Measurements from ENCODE around the gene AP2S1.
A peak's percentile ranks its signal among the peaks of the same experiment; 100 is the strongest.
"Not testable (repeated sequence)": the region's sequence is repeated elsewhere in the genome, so short reads cannot be mapped to it uniquely, and the experiment has no call there.

AP2S1 gene

GRCh38 chr19:46806656-46807055 is 44.0 kb downstream of the AP2S1 start:
- no peak for DNase-seq (ENCODE audit: low read depth in 2 of 2)

- DNase-seq (ENCODE audit: low read depth in 2 of 2), result not testable (repeated sequence)
Observed at GRCh38 chr19:46804432-46804831, 46.2 kb downstream of the AP2S1 start.

- no peak for DNase-seq (ENCODE audit: low read depth in 2 of 2)
Observed at GRCh38 chr19:46803555-46803954, 47.1 kb downstream of the AP2S1 start.

- DNase-seq (ENCODE audit: low read depth in 2 of 2), result no peak
Observed at GRCh38 chr19:46802152-46802551, 48.5 kb downstream of the AP2S1 start.

- DNase-seq (ENCODE audit: low read depth in 2 of 2), result no peak
Observed at GRCh38 chr19:46798713-46799112, 51.9 kb downstream of the AP2S1 start.

GRCh38 chr19:46797881-46798280 is 52.8 kb downstream of the AP2S1 start:
- no peak for DNase-seq (ENCODE audit: low read depth in 2 of 2)

- no peak for DNase-seq (ENCODE audit: low read depth in 2 of 2)
Observed at GRCh38 chr19:46791944-46792343, 58.7 kb downstream of the AP2S1 start.

- no peak for DNase-seq (ENCODE audit: low read depth in 2 of 2)
Observed at GRCh38 chr19:46789371-46789770, 61.3 kb downstream of the AP2S1 start.

GRCh38 chr19:46788968-46789338 is 61.7 kb downstream of the AP2S1 start:
- DNase-seq (ENCODE audit: low read depth in 2 of 2), result no peak

- peak; percentile 97 to 99 for DNase-seq (ENCODE audit: low read depth in 2 of 2)
Observed at GRCh38 chr19:46788262-46788967, 62.2 kb downstream of the AP2S1 start, which contains the start of gene SLC1A5. Gene SLC1A5, minus strand, starts transcription at chr19:46788594. Its CDS starts 629 bp downstream, at chr19:46787965.

Measured in stimulated activated CD8-positive, alpha-beta memory T cell treated with anti-CD3 and anti-CD28 coated beads, Interleukin-15, amount 100 ng/mL, for 48 hours (primary cell).